NB4 (cell line): ENCODE results near the gene FOXJ3.

Experiments used
- MAX ChIP-seq: IDR thresholded peaks from 2 replicates; pipeline ENCODE4 v1.6.1; 2011; ENCODE audit warnings: low read depth, low read length
- MYC ChIP-seq: IDR thresholded peaks from 2 replicates; pipeline ENCODE4 v1.6.1; 2011; ENCODE audit warnings: low read depth, low read length
- POLR2A ChIP-seq: IDR thresholded peaks from 2 replicates; pipeline ENCODE4 v1.6.1; 2011; ENCODE audit warnings: mild to moderate bottlenecking; ENCODE audit not compliant: insufficient read length; ENCODE audit errors: extremely low read depth
- TF ChIP-seq, protein P1 (sequence below): IDR thresholded peaks from one replicate; pipeline ENCODE4 v1.5.1; 2012; ENCODE audit warnings: low read depth, low read length

DNA sequence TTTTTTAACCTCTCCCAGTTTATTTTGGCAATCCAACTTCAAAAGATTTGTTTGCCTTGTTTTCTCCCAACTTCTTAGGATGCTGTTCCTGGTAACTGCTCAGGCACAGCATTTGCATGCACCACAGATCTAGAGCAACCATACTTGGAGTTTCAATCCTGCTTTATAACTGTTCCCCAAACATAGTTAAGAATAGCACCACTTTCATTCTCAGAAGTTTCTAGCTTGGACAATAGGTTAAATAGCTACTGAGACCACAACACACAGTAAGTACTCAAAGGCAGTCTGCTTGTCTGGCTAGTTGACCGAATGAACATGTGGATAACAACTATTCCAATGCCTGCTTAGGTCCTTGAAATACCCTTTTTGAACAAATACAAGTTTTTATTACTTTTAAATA is 76.8 kb downstream of the FOXJ3 start:
- TF ChIP-seq MAX (no peak), POLR2A (no peak), MYC (no peak)
- TF ChIP-seq, protein P1, sequence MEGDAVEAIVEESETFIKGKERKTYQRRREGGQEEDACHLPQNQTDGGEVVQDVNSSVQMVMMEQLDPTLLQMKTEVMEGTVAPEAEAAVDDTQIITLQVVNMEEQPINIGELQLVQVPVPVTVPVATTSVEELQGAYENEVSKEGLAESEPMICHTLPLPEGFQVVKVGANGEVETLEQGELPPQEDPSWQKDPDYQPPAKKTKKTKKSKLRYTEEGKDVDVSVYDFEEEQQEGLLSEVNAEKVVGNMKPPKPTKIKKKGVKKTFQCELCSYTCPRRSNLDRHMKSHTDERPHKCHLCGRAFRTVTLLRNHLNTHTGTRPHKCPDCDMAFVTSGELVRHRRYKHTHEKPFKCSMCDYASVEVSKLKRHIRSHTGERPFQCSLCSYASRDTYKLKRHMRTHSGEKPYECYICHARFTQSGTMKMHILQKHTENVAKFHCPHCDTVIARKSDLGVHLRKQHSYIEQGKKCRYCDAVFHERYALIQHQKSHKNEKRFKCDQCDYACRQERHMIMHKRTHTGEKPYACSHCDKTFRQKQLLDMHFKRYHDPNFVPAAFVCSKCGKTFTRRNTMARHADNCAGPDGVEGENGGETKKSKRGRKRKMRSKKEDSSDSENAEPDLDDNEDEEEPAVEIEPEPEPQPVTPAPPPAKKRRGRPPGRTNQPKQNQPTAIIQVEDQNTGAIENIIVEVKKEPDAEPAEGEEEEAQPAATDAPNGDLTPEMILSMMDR, result no peak
